HTERT RPE-1 (cell line): ENCODE results near the gene NACC1.

Experiments
- in situ Hi-C: fragments of 300-500 bp; cut with MboI; formaldehyde crosslinking; loops from 4 replicates; pipeline ENCODE4 v1.14.3; 2020; ENCODE audit warnings: low sequenced_read_pairs

The NACC1 gene

GRCh38 chr19:13118424-13119193, 545 bp downstream of the NACC1 start:
- in situ Hi-C loops: no loop called here

- in situ Hi-C loops: no loop called here
Measured at GRCh38 chr19:13119627-13120026, 1.6 kb downstream of the NACC1 start.

- in situ Hi-C loops: no loop called here
Measured at GRCh38 chr19:13120031-13120430, 2.0 kb downstream of the NACC1 start.

- in situ Hi-C loops: no loop called here
Measured at GRCh38 chr19:13120817-13121216, 2.8 kb downstream of the NACC1 start.

- in situ Hi-C loops: no loop called here
Measured at GRCh38 chr19:13121551-13122274, 3.6 kb downstream of the NACC1 start.

- in situ Hi-C loops: no loop called here
Measured at GRCh38 chr19:13122275-13122878, 4.3 kb downstream of the NACC1 start.

- in situ Hi-C loops: no loop called here
Measured at GRCh38 chr19:13122980-13123957, 5.2 kb downstream of the NACC1 start.

- in situ Hi-C loops: no loop called here
Measured at GRCh38 chr19:13127051-13127450, 9.0 kb downstream of the NACC1 start.

- in situ Hi-C loops: no loop called here
Measured at GRCh38 chr19:13127811-13128575, 9.9 kb downstream of the NACC1 start.

GRCh38 chr19:13128583-13128982, 10.5 kb downstream of the NACC1 start:
- in situ Hi-C loops: no loop called here

GRCh38 chr19:13129384-13129783, 11.3 kb downstream of the NACC1 start:
- in situ Hi-C loops: no loop called here

GRCh38 chr19:13130886-13131490, 12.9 kb downstream of the NACC1 start:
- in situ Hi-C loops: no loop called here

GRCh38 chr19:13132471-13133180, 14.6 kb downstream of the NACC1 start:
- in situ Hi-C loops: no loop called here

- in situ Hi-C loops: no loop called here
Measured at GRCh38 chr19:13133241-13133870, 15.3 kb downstream of the NACC1 start.

- in situ Hi-C loops: no loop called here
Measured at GRCh38 chr19:13134626-13135025, 16.6 kb downstream of the NACC1 start.

GRCh38 chr19:13135068-13136062, 17.3 kb downstream of the NACC1 start:
- in situ Hi-C loops: no loop called here

GRCh38 chr19:13137290-13137794, 19.3 kb downstream of the NACC1 start:
- in situ Hi-C loops: no loop called here
